Esophagus squamous epithelium (tissue), 4 donors: Measurements from ENCODE around the gene PHACTR1.

ENCODE experiments used
- CTCF ChIP-seq, 6 experiments: fragments of 450-650 bp in 4 of 6; fragments of 200-600 bp in 2 of 6; sonication (generic) in 2 of 6; IDR thresholded peaks; one replicate each; pipeline ENCODE4 v1.5.1; 2016 to 2019; ENCODE audit warnings: antibody characterized with exemption in 6 of 6, mild to moderate bottlenecking in 4 of 6, moderate library complexity in 4 of 6
- POLR2A ChIP-seq, 4 donors: fragments of 450-650 bp; IDR thresholded peaks; one replicate each; pipeline ENCODE4 v1.6.1; 2017; ENCODE audit warnings: antibody characterized with exemption in 4 of 4, mild to moderate bottlenecking in 4 of 4, moderate library complexity in 3 of 4

DNA sequence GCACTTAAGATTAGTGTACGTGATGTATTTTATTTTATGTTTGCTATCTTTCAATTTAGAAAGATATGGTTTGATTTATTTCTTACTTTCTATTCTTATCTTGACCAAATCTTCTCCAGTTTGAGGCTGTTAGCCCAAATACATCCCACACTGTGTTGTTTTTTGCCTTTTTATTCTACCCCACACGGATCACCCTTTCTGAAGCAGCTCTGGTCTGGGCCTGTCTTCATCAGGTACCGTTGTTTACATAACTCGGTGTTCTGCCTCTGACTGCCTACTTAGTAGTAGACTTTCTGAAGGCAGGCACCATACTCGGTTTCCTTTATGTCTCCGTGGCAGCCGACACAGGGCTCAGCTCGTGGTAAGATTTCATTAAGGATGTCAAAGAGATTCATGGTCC is 95.0 kb downstream of the PHACTR1 start:
- no peak for TF ChIP-seq CTCF (IDR thresholded peaks at IDR 0.05)
- TF ChIP-seq POLR2A (IDR thresholded peaks at IDR 0.05) = no peak
